Lung (tissue), 12 donors: ENCODE data around the gene TENM4. TPM values are rescaled to one million over a fixed set of nuclear protein-coding genes. Genes with fewer than 3 reads are reported as not detected.
A peak's percentile ranks its signal among the peaks of the same experiment; 100 is the strongest.

Experiments used
- ATAC-seq: fragments of 200-7000 bp; cut with Tn5 transposase; one replicate; pipeline ENCODE4 v1.9.1; 2020; ENCODE audit warnings: moderate number of reproducible peaks; ENCODE audit not compliant: insufficient read depth, low FRiP score
- DNase-seq, 3 donors: peaks; one replicate each; pipeline ENCODE4 v3.0.0-alpha.2; 2013 to 2017
- H3K27ac ChIP-seq, 2 donors: one replicate each; pipeline ENCODE4 v1.5.1; 2013; ENCODE audit warnings: mild to moderate bottlenecking in 2 of 2, moderate library complexity in 2 of 2, control low read depth in 1 of 2, inconsistent platforms in 1 of 2, low read depth in 1 of 2, low read length in 1 of 2
- H3K27me3 ChIP-seq, 3 donors: one replicate each; pipeline ENCODE4 v1.5.1; 2013; ENCODE audit warnings: low read length in 2 of 3; ENCODE audit not compliant: control insufficient read depth in 3 of 3, insufficient read depth in 3 of 3
- H3K36me3 ChIP-seq, 4 donors: one replicate each; pipeline ENCODE4 v1.5.1; 2013; ENCODE audit warnings: low read length in 4 of 4, mild to moderate bottlenecking in 1 of 4, moderate library complexity in 1 of 4; ENCODE audit not compliant: control insufficient read depth in 4 of 4, insufficient read depth in 4 of 4
- H3K4me1 ChIP-seq, 5 donors: one replicate each; pipeline ENCODE4 v1.5.1; 2013; ENCODE audit warnings: low read length in 5 of 5, mild to moderate bottlenecking in 2 of 5, moderate library complexity in 1 of 5; ENCODE audit not compliant: control insufficient read depth in 5 of 5, insufficient read depth in 5 of 5
- H3K4me3 ChIP-seq: one replicate; pipeline ENCODE4 v1.5.1; 2013; ENCODE audit warnings: mild to moderate bottlenecking, control low read depth, moderate library complexity
- H3K9ac ChIP-seq, 2 donors: one replicate each; pipeline ENCODE4 v1.5.1; 2013; ENCODE audit warnings: low read length in 2 of 2, control low read depth in 1 of 2; ENCODE audit not compliant: insufficient read depth in 1 of 2
- H3K9me3 ChIP-seq, 4 donors: one replicate each; pipeline ENCODE4 v1.5.1; 2013; ENCODE audit warnings: low read length in 3 of 4, mild to moderate bottlenecking in 1 of 4, moderate library complexity in 1 of 4; ENCODE audit not compliant: control insufficient read depth in 4 of 4, insufficient read depth in 3 of 4
- WGBS, 2 donors: extraction: QIAGEN DNeasy Blood & Tissue Kit; methylation state at CpG; one replicate each; pipeline ENCODE4 v1.1.7; 2013; 5-methylcytosine and 5-hydroxymethylcytosine counted together
- polyA plus RNA-seq, 2 donors: library from polyadenylated mRNA; stranded (reverse); fragments of 200-250 nt; gene quantifications; one replicate each; pipeline ENCODE4 v1.2.1, GENCODE V29; 2013
- total RNA-seq, 2 donors: library from RNA; depleted of rRNA in 1 of 2; stranded (reverse); fragments of >200 nt in 1 of 2; gene quantifications; one replicate each; pipeline ENCODE4 v1.2.1, GENCODE V29; 2014 to 2021
- TF ChIP-seq, protein P1 (sequence below): IDR thresholded peaks from 2 replicates; pipeline ENCODE4 v1.5.1; 2012; ENCODE audit warnings: mild to moderate bottlenecking; ENCODE audit errors: control extremely low read depth, extremely low read depth
- donor health status: control.
- donor health status: control.
- donor health status: Bipolar disorder and iron deficiency.
- donor health status: healthy.
- donor health status: DM: yes; HTN: yes; CAD: no.

TENM4 gene
- total and polyA plus RNA-seq, 4 donors: 0.28 to 16.4 (median 3.2) TPM

DNA sequence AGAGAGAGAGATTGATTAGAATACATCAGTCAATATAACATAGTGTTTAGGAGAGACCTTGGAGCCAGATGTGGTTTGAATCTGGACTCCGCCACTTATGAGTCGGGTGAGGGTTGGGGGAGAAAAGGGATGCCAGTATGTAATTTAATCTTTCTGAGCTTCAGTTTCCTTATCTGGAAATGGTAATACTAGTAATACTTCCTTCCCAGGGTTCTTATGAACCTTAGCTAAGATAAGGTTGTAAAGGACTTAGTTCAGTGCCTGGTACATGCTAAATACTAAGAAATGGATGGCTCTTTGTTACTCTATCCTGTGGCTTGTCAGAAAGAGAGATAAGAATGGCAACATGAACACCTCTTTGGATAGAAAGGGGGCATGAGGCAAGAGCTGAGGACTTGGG lies 640.1 kb downstream of the TENM4 start:
- Histone ChIP-seq H3K4me1 (peaks cover 9 to 57% (median 24%) of the 10 kb centered on the region in 5 donors), H3K27ac (peak overlapping the region in 1 of 2 donors; percentile 83), H3K36me3 (no peaks in the 10 kb centered on the region), H3K4me3 (no peak overlapping the region), H3K9me3 (no peaks in the 10 kb centered on the region), H3K27me3 (no peaks in the 10 kb centered on the region), H3K9ac (no peak overlapping the region)
- 85% methylated on average over 2 of the region's 2 CpGs for WGBS, 2 donors
- TF ChIP-seq, protein P1, sequence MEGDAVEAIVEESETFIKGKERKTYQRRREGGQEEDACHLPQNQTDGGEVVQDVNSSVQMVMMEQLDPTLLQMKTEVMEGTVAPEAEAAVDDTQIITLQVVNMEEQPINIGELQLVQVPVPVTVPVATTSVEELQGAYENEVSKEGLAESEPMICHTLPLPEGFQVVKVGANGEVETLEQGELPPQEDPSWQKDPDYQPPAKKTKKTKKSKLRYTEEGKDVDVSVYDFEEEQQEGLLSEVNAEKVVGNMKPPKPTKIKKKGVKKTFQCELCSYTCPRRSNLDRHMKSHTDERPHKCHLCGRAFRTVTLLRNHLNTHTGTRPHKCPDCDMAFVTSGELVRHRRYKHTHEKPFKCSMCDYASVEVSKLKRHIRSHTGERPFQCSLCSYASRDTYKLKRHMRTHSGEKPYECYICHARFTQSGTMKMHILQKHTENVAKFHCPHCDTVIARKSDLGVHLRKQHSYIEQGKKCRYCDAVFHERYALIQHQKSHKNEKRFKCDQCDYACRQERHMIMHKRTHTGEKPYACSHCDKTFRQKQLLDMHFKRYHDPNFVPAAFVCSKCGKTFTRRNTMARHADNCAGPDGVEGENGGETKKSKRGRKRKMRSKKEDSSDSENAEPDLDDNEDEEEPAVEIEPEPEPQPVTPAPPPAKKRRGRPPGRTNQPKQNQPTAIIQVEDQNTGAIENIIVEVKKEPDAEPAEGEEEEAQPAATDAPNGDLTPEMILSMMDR: no peak
- DNase-seq (peak in 2 of 3 donors; percentile 18 to 24), ATAC-seq (no peak)

DNA sequence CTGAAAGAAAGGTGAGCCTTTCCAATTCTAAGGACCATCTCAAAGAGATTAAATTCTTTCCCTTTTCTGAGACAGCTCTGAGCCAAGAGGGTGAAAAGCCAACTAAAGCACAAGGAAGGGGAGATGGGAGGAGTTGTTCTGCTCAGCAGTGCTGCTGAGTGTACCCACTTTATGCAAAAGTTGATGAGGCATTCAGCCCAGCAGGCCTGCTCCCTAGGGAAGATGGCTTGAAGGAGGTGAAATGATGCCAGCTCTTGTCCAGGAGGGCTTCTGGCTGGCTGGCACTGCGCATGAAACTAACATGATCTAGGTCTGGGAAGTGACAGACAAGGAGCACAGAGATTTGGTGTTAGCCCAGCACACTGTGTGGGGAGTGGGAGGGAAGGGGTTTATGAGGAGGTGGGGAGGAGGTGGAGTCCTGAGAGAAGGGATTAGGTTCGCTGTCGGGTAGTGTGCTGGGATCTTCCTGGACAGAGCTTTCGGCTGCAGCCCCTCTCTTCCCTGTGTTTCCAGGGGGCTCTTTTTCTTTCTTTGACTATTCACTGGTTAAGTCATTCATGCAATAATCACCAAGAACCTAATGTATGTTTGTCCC lies 640.6 kb downstream of the TENM4 start:
- no peak for ATAC-seq
- Histone ChIP-seq H3K4me3 (no peak overlapping the region), H3K36me3 (no peaks in the 10 kb centered on the region), H3K4me1 (peaks cover 9 to 59% (median 24%) of the 10 kb centered on the region in 5 donors), H3K9ac (no peak overlapping the region), H3K27ac (peak overlapping the region in 1 of 2 donors; percentile 29), H3K27me3 (no peaks in the 10 kb centered on the region), H3K9me3 (no peaks in the 10 kb centered on the region)
- TF ChIP-seq, protein P1: no peak
- no peak for DNase-seq
- WGBS, 2 donors: 91 to 96% methylated on average over 4 of the region's 4 CpGs

DNA sequence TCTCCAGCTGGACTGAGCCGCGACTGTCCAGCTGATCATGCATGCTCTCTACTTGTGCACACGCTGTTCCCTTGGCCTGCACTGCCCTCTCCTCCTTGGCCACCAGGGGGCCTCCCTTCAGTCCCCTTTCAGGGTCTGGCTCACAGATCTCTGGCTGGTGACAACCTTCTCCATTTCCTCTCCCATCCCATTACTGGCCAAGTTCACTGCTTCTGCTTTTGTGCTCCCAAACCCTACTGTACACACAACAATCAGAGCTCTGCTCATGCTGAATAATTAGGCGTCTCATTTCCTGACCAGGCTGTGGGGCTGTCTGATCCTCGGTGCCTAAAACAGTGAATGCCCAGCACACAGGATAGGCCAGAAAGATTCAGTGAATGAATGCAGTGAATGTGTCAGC lies 642.2 kb downstream of the TENM4 start:
- WGBS, 2 donors: 33 to 39% methylated on average over 5 of the region's 5 CpGs

More for the DNA sequence above, 642.2 kb downstream of the TENM4 start:
- peak; percentile 79 to 89 (median 84) for DNase-seq
- ATAC-seq: peak; percentile 66
- no peaks in the 10 kb centered on the region for H3K9me3 ChIP-seq
- TF ChIP-seq, protein P1: peak; percentile 9
- H3K27me3 ChIP-seq: no peaks in the 10 kb centered on the region
- H3K36me3 ChIP-seq: peaks cover 0 to 3% (median 0%) of the 10 kb centered on the region in 4 donors
- peak overlapping the region in 1 of 2 donors; percentile 42 for H3K27ac ChIP-seq
- H3K9ac ChIP-seq: no peak overlapping the region
- no peak overlapping the region for H3K4me3 ChIP-seq
- H3K4me1 ChIP-seq: peaks cover 9 to 59% (median 24%) of the 10 kb centered on the region in 5 donors
